RPMI8226 (cell line): Measurements from ENCODE around the gene NEB.
"Not testable (repeated sequence)": the region's sequence is repeated elsewhere in the genome, so short reads cannot be mapped to it uniquely, and the experiment has no call there.

ENCODE experiments used
- DNase-seq: peaks from one replicate; pipeline ENCODE4 v3.0.0-alpha.2; 2015

NEB gene

DNA sequence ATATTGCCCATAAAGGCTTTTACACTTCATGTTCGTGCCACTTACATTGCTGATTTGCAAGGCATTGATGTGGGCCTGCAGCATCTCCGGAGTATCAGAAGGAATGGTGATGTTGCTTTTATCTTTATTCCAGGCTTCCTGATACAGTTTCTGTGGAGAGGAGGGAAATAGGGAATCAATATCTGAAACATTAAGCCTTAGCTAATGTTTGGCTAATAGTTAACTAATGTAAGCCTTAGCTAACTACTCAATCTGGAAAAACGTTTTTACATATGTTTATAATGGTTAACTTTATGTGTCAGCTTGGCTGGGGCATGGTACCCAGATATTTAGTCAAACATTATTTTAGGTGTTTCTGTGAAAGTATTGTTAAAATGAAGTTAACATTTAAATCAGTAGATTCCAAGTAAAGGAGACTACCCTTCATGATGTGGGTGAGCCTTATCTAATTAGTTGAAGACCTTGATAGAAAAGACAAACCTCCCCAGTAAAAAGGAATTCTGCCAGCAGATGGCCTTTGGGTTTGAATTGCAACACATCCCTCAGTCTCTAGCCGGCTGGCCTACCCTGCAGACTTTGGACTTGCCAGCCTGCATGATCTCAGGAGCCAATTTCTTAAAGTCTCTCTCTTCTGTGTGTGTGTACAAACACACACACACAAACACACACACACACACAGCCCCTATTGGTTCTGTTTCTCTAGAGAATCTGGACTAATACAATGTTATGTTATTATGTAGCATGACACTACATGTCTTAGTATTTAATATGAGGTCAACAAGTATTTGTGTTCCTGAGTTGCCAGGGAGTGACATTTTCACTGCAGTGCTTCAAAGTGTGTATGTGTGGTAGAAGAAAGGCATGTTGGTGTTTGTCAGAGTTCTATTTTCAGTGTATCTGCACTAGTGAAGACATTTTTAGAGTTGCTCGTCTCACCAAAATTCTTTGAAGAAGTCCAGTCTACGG is 126.5 kb downstream of the NEB start:
- not testable (repeated sequence) for DNase-seq

DNA sequence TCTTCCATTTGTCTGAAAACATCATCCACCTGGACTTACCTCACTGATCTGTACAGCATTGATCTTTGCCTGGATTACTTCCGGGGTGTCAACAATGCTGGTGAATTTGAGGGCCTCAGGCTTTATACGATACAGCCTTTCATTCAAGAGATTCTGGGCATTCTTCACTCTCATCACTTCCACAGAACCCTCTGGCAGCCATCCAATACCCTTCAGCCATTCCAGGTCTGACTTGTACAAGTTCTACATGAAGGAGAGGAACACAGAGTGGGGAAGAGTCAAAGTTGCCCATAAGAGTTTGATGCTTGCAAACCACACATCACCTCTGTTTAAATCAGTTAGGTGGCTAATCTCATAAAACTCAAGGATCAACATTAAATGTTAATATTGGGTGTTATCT is 130.7 kb downstream of the NEB start:
- DNase-seq: not testable (repeated sequence)

DNA sequence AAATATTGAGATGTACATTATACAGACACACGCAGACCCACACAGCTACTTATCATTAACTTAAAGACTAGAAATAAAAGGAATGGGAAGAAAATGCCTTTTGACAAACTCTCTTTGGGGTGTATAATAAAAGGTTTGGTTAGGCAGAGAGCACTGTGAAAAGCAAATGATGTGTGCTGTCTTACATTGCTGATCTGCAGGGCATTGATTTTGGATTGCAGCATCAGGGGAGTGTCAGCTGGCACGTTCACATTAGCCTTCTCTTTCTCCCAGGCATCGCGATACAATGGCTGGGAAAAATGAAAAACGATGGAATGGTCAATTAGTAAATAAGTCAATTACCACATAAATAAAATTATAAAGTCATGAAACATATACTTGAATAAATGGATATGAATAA is 131.9 kb downstream of the NEB start:
- not testable (repeated sequence) for DNase-seq

DNA sequence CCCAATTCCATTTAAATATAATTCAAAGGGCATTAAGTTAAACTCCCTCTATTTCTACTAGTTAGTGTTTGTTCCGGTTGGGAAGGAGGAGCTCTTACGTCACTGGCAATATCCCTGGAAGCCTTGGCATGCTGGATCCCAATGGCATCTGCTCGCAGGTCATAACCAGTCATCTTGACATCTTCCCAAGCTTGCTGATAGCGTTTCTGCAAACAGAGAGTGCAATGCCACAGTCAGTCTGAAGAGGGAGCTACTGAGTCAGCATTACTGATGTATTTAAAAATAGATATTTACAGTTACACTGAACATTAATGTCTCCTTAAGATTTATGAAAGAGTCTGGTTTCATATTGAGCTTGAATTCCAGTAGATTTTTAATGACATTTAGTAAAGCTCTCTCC is 132.5 kb downstream of the NEB start:
- not testable (repeated sequence) for DNase-seq

DNA sequence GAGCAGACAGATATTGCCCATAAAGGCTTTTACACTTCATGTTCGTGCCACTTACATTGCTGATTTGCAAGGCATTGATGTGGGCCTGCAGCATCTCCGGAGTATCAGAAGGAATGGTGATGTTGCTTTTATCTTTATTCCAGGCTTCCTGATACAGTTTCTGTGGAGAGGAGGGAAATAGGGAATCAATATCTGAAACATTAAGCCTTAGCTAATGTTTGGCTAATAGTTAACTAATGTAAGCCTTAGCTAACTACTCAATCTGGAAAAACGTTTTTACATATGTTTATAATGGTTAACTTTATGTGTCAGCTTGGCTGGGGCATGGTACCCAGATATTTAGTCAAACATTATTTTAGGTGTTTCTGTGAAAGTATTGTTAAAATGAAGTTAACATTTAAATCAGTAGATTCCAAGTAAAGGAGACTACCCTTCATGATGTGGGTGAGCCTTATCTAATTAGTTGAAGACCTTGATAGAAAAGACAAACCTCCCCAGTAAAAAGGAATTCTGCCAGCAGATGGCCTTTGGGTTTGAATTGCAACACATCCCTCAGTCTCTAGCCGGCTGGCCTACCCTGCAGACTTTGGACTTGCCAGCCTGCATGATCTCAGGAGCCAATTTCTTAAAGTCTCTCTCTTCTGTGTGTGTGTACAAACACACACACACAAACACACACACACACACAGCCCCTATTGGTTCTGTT is 137.2 kb downstream of the NEB start:
- DNase-seq: not testable (repeated sequence)

DNA sequence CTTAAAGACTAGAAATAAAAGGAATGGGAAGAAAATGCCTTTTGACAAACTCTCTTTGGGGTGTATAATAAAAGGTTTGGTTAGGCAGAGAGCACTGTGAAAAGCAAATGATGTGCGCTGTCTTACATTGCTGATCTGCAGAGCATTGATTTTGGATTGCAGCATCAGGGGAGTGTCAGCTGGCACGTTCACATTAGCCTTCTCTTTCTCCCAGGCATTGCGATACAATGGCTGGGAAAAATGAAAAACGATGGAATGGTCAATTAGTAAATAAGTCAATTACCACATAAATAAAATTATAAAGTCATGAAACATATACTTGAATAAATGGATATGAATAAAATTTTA is 142.4 kb downstream of the NEB start:
- DNase-seq: not testable (repeated sequence)

DNA sequence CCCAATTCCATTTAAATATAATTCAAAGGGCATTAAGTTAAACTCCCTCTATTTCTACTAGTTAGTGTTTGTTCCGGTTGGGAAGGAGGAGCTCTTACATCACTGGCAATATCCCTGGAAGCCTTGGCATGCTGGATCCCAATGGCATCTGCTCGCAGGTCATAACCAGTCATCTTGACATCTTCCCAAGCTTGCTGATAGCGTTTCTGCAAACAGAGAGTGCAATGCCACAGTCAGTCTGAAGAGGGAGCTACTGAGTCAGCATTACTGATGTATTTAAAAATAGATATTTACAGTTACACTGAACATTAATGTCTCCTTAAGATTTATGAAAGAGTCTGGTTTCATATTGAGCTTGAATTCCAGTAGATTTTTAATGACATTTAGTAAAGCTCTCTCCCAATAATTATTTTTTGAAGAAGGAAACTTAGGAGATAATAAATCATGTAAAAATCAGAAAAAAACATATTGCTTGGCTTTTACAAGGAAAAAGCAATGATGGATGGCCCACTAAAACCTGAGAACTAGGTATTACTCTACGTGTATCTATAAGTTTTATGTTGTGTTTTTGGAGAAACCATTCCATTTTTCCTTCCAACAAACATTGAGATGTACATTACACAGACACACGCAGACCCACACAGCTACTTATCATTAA is 142.9 kb downstream of the NEB start:
- DNase-seq: not testable (repeated sequence)

DNA sequence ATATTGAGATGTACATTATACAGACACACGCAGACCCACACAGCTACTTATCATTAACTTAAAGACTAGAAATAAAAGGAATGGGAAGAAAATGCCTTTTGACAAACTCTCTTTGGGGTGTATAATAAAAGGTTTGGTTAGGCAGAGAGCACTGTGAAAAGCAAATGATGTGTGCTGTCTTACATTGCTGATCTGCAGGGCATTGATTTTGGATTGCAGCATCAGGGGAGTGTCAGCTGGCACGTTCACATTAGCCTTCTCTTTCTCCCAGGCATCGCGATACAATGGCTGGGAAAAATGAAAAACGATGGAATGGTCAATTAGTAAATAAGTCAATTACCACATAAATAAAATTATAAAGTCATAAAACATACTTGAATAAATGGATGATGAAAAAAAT is 153.0 kb downstream of the NEB start:
- DNase-seq: not testable (repeated sequence)

DNA sequence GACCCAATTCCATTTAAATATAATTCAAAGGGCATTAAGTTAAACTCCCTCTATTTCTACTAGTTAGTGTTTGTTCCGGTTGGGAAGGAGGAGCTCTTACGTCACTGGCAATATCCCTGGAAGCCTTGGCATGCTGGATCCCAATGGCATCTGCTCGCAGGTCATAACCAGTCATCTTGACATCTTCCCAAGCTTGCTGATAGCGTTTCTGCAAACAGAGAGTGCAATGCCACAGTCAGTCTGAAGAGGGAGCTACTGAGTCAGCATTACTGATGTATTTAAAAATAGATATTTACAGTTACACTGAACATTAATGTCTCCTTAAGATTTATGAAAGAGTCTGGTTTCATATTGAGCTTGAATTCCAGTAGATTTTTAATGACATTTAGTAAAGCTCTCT is 153.6 kb downstream of the NEB start:
- DNase-seq: not testable (repeated sequence)

DNA sequence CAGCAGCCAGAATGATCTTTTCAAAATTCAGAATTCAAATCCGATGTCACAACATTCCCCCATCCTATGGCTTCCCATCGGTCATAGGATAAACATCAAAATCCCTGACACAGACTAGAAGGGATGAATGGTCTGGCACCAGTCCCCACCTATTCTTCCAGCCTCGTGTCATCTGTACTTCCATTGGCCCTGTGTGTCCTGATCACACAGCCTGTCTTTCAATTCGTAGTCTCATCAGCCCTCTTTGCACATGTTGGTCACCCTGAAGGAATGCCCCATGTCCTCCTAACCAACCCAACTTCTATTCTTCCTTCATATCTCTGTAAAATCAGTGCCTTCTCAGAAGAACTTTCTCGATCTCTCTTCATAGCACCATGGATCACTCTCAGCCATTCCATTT is 157.2 kb downstream of the NEB start:
- DNase-seq: no peak

DNA sequence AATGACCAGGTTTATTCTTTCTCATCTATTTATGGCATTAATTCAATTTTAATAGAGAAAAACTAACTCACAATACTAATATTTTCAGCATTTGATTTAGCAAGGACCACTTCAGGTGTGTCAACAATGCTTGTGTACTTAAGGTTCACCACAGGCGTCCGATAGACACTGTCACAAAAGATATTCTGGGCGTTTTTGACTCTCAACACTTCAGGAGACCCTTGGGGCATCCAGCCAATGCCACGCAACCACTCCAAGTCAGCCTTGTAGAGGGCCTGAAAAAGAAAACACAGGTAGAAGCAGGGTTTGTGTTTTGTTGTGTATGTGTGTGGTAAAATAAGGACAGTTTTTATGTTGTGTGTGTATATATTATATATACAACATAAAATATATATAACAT is 158.2 kb downstream of the NEB start:
- no peak for DNase-seq

DNA sequence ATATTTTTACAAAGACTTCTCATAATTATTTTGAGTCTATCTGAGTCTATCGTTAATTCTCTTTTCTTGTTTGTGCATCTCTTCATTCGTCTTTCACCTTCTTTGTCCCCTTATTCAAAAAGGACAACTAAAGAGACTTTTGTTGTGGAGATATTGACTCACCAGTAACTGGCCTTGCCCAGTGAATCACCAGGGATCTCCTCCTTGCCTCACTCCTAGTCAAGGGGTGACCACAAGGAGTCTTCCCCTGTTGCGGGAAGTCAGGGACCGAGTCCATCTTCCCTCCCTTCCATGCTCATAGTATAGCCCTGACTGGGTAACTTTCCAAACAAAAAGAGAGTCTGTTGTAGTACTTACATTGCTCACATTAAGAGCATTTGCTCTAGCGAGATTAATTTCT is 158.9 kb downstream of the NEB start:
- no peak for DNase-seq

DNA sequence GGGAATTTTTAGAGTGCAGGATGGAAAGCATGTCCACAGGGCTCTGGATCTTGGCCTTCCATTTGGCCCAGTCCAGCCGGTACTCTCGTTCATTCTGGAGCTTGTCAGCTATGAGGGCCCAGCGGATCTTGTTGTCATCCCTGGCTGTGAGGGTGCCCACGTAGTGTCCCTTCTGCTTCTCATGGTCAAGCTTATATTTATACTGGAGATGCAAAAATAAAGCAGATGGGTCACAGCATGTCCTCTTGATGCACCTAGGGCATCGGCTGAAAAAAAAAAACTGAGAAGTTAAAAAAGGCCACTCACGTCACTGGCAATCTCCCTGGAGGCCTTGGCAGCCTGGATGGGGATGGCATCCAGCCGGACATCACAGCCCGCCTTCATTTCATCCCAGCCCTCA is 164.1 kb downstream of the NEB start:
- DNase-seq: no peak

DNA sequence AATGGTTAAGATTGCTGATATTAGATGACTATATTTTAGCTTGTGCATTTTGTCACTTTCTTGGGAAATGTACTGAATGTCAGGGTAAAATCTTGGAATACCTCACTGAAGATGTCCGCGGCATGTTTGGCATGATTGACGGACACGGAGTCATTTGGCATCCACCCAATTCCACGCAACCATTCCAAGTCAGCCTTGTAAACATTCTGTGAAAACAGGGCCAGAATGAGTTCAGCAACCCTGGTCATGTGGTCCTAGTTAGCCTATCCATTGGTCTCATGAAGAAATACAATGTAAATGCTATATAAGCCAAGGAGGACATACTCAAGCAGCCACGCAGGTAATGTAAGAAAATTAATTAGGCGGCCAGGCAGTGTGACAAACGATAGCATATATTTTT is 165.1 kb downstream of the NEB start:
- DNase-seq: no peak

DNA sequence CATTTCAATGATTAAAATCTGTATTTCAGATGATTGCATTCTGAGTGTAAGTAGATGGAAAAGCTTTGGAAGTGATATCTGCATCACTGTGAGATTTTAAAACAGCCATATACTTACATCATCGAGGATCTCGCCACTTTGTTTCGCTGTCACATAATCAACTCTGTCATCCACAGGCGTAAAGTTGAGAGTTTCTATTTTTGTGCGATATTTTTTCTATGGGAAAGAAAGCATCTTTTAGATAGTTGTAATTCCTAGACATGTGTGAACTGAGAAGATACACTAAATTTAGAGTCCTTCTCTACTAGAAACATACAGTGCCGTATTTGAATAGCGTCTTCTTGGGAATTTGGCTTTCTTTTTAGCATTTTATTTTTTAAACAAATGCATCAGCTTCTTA is 165.8 kb downstream of the NEB start:
- DNase-seq: no peak

DNA sequence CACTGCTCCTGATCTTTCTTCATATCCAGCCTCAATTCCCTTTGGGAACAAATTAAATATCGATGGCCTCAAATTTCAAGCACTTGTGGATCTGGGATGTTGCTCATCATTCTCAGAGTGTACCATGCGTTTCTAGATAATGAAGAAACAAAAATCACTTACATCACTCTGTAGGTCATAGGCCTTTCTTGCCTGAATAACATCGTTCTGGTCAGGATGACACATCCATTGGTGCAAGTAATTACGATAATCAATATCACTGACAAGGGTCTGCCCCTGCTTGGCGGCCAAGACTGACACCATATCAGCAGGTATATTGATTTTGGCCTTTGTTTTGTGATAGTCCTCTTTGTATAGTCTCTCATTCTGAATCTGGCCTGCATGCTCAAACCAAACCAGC is 167.3 kb downstream of the NEB start:
- no peak for DNase-seq

DNA sequence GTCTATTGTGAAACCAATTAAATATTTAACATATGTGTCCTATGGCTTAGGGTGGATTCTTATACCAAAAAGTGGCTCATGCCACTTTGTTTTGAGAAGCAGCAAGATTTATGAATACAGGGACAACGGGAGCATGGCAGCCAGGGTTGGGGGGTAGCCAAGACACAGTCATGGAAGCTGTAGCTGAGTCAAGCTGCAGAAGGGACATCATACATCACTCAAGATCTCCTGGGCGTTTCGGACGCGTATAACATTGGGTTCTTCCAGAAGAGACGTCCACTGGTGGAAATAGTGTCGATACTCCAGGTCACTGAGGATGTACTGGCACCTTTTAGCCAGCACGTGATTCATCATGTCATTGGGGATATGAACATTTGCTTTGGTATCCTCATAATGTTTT is 171.9 kb downstream of the NEB start:
- no peak for DNase-seq

DNA sequence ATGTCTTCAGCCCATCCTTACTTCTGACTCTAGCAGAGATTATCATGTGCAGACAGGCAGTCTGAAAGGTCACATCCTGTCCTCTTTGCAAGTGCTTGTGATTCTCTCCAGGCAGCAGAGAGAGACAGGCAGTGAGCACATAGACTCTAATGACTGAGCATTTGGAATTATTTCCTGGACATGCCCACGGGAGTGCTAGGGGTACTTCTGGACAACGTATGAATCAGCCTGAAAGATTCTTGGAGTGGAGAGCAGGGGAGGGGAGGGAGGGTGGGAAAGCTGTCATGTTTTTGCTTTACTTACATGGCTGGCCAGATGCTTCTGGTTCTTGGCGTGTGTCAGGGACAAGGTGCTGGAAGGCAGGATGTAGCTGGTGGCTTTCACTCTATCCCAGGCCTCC is 174.0 kb downstream of the NEB start:
- no peak for DNase-seq

DNA sequence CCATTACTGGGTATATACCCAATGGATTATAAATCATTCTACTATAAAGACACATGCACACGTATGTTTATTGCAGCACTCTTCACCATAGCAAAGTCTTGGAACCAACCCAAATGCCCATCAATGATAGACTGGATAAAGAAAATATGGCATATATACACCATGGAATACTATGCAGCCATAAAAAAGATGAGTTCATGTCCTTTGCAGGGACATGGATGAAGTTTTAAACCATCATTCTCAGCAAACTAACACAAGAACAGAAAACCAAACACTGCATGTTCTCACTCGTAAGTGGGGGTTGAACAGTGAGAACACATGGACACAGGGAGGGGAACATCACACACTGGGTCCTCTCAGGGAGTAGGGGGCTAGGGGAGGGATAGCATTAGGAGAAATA is 174.8 kb downstream of the NEB start:
- not testable (repeated sequence) for DNase-seq

DNA sequence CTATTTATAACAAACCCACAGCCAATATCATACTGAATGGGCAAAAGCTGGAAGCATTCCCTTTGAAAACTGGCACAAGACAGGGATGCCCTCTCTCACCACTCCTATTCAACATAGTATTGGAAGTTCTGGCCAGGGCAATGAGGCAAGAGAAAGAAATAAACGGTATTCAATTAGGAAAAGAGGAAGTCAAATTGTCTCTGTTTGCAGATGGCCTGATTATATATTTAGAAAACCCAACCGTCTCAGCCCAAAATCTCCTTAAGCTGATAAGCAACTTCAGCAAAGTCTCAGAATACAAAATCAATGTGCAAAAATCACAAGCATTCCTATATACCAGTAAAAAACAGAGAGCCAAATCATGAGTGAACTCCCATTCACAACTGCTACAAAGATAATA is 176.4 kb downstream of the NEB start:
- not testable (repeated sequence) for DNase-seq

DNA sequence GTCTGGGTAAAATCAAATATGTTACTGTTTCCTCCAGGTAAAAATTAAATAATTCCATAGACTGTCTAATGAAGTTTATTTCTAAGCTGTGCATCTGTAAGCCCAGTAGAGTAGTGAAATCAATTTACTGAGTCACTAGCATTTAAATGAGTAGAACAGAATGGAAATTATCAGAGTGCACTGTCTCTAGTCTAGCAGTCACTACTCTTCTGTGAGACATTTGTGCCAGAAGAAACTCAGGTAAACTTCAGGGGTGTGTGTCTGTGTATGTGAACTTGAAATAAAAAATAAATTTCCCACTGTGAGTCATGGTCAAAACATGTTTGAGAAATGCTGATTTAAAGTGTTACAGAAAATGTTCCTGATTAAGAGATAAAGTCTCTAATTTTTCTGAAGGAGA is 178.2 kb downstream of the NEB start:
- no peak for DNase-seq

DNA sequence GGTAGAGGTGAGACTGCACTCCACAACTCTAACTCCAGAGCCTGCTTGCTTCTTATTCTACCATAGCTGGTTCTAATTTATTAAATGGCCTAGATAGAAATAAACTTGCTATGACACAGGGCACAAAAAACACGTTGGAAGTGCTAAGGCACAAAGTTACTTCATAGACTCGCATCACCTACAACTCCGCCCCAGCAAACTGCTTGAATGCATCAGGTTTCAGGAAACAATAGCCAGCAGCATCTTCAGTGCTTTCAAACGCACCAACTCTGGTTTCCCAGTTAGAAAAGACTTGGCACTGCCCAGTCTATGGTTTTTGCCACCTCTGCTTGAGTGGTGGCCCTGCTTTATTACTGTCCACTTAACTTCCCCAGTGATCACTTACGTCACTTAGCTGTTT is 182.0 kb downstream of the NEB start:
- DNase-seq: no peak

DNA sequence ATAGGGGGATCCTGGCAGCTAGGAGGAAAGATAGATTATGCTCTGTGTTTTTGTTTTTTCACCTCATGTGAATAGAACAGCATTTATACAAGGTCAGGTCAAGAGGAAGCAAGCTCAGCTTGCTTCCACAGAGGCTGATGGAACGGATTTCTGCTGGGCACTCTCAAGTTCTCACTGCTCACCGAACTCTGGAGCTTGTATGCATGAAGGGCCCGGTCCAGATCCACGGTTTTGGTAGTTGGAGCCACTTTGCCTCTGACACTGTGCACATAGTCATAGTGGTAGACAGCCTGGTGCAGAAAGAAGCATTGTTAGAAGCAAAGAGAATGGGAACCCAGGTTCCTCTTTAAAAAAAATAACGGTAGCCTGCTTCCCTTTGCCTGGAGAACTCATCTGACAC is 182.7 kb downstream of the NEB start:
- no peak for DNase-seq

DNA sequence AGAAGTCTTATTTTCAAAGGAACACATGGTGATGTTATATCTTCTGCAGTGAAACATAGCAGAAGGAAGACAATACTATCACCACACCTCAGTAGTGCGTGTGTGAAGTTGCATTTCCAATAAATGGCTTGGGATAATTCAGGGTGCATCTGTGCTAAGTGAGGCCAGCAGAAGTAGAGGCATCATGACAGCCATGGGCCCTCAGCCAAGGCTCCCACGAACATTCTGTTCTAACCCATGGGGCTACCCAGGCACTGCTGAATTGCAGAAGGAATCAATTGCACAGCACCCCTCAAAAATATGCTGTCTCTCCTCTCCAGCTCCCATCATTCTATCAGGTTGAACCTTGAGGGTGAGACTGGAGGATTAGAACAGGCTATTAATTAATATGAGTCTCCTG is 185.1 kb downstream of the NEB start:
- DNase-seq: no peak
